GM18858 (cell line): ENCODE measurements around the gene CLK2.
"Not testable (repeated sequence)": the region's sequence is repeated elsewhere in the genome, so short reads cannot be mapped to it uniquely, and the experiment has no call there.

ENCODE experiments used
- ATAC-seq: cut with Tn5 transposase; IDR thresholded peaks from one replicate; pipeline ENCODE4 v1.9.1; 2021; ENCODE audit not compliant: unreplicated experiment

CLK2 gene

DNA sequence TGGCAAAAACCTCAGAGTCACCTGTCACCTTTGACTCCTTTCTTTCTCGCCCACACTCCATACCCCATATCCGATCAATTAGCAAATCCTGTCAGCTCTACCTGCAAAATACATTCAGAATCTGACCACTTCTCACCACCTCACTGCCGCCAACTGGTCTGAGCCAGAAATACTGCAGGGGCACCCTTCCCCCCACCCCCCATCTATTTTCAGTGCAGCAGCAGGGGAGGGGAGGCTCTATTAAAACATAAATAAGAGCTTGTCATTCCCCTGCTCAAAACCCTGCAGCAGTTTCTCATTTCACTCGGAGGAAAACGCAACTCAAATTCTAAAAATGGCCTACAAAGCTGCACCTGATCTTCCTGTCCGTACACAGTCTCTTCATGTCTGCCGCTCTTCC is 24.1 kb upstream of the CLK2 start:
- ATAC-seq = no peak

DNA sequence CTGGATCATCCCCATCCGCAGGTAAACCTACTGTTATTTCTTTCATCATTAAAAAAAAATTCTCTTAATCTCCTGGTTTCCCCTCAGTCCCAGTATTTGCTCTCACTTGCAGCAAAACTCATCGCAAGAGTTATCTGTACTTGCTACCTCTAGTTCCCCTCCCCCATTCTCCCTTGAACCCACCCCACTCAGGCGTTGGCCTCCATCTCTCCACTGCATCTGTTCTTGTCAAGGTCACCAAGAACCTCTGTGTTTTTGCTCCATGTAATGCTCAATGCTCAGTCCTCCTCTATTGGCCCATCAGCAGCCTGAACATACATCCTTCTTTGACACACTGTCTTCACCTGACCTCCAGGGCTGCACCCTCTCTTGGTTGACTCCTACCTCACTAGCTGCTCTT is 23.4 kb upstream of the CLK2 start:
- no peak for ATAC-seq

DNA sequence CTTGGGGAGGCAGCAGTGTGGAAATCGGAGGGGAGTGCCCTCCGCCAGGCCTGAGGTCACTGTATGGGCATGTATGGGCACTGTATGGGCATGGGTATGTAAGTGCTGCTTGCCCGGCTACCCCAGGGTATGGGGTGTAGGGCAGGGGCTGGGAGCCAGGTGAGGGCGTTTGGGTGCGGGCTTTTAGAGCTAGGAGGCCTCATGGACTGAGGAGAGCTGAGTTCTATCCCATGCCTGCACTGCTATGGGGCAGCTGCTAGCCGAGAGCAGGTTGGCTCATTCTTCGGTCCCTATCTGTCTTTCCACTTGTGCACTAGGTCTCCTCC is 22.6 kb upstream of the CLK2 start:
- ATAC-seq = no peak

- no peak for ATAC-seq
These were observed 22.1 kb upstream of the CLK2 start for GRCh38 chr1:155295183-155295941.

- ATAC-seq = no peak
These were observed 21.3 kb upstream of the CLK2 start for GRCh38 chr1:155294520-155295182.

DNA sequence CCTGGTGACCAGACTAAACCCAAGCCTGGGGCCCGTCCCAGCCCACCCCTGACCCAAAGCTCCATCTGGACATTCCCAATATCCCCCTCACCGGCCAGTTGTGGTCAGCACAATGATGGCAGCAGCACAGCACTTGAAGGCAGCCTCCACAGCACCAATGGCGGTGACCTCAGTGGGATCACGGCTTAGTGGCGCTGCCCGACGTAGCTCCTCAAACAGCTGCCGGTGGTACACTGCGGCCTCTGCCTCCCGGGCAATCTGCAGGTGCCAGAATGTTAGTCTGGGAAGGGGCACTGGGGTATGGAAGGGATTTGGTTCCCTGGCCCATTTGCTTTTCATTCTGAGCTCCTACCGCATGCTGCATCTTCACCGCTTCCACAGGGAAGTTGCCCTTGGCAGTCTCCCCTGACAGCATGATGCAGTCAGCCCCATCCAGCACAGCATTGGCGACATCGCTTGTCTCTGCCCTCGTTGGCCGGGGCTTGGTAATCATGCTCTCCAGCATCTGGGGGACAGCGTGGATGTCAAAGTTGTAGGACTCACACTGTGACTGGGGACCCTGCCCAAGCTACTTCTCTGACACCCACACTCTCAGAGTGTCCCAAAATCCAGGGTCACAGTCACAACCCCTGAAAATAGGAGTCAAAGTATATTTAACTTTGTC is 19.9 kb upstream of the CLK2 start:
- no peak for ATAC-seq

GRCh38 chr1:155291006-155291405 is 17.7 kb upstream of the CLK2 start:
- not testable (repeated sequence) for ATAC-seq

GRCh38 chr1:155287987-155288543 is 14.8 kb upstream of the CLK2 start:
- ATAC-seq = no peak

DNA sequence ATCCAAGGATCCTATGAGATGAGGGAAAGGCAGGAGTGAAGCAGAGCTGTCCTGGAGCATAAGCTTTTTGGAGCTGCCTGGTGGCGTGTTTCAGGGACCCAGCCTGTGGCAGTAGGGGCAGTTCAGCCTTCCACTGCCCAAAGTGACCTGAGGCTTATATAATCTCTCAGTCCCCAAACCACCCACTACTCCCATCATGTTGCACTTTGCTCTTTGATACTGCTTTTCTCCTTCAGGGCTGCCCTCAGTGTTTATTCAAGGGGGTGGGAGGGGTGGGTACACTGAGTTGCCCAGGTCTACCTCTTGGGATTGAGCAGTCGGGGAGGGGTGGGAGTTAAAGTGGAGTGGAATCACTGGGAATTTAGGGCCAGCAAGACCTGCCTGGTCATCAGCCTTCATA is 13.2 kb upstream of the CLK2 start:
- no peak for ATAC-seq

DNA sequence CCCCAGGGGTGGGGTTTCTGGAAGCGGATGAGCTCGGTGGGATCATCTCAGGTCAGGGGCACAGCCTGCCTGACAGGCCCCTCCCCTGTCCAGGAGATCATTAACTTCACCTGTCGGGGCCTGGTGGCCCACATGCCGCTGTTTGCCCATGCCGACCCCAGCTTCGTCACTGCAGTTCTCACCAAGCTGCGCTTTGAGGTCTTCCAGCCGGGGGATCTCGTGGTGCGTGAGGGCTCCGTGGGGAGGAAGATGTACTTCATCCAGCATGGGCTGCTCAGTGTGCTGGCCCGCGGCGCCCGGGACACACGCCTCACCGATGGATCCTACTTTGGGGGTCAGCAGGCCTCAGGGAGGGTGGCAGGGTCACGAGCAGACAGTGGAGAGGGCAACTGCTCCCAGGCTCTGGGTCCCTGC is 12.3 kb upstream of the CLK2 start:
- ATAC-seq = no peak

DNA sequence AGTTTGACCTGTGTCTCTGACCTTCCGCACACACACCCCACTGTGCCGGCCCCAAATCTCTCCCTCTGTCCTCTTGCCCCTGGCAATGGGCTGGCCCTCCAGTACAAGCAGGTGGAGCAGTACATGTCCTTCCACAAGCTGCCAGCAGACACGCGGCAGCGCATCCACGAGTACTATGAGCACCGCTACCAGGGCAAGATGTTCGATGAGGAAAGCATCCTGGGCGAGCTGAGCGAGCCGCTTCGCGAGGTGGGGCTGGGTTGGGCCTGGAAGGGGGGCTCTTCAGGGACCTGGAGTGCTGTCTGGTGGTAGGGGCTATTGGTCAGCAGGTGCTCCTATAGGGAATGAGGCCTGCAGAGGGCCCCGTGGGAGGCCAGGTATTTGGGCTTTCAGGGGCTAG is 11.8 kb upstream of the CLK2 start:
- ATAC-seq = no peak

DNA sequence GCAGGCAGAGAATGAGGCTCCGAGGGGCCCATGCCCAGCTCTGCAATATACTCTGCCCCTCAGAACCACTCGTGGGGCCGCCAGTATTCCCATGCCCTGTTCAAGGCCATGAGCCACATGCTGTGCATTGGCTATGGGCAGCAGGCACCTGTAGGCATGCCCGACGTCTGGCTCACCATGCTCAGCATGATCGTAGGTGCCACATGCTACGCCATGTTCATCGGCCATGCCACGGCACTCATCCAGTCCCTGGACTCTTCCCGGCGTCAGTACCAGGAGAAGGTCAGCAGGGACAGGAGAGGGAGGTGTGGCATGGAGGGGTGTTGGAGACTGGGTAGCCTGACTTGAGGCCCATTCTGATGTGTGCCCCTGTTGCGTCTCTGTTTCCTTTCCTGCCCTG is 11.2 kb upstream of the CLK2 start:
- ATAC-seq = no peak

DNA sequence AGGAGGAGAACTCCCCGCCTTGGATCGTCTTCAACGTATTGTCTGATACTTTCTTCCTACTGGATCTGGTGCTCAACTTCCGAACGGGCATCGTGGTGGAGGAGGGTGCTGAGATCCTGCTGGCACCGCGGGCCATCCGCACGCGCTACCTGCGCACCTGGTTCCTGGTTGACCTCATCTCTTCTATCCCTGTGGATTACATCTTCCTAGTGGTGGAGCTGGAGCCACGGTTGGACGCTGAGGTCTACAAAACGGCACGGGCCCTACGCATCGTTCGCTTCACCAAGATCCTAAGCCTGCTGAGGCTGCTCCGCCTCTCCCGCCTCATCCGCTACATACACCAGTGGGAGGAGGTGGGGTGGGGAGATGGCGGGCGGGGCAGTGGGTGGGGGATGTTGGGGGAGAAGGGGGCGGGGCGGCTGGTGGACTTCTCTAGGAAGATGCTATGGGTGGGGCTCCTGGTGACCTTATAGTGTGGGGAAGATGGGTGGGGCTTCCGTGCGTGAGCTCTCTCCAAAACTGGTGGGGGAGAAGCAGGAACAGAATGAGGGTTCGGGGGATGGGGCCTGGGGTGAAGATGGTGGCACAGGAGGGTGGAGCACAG is 9.3 kb upstream of the CLK2 start:
- ATAC-seq = no peak

GRCh38 chr1:155279268-155279667 is 6.0 kb upstream of the CLK2 start:
- no peak for ATAC-seq

- ATAC-seq = no peak
These were observed 5.4 kb upstream of the CLK2 start for GRCh38 chr1:155278689-155279160.

DNA sequence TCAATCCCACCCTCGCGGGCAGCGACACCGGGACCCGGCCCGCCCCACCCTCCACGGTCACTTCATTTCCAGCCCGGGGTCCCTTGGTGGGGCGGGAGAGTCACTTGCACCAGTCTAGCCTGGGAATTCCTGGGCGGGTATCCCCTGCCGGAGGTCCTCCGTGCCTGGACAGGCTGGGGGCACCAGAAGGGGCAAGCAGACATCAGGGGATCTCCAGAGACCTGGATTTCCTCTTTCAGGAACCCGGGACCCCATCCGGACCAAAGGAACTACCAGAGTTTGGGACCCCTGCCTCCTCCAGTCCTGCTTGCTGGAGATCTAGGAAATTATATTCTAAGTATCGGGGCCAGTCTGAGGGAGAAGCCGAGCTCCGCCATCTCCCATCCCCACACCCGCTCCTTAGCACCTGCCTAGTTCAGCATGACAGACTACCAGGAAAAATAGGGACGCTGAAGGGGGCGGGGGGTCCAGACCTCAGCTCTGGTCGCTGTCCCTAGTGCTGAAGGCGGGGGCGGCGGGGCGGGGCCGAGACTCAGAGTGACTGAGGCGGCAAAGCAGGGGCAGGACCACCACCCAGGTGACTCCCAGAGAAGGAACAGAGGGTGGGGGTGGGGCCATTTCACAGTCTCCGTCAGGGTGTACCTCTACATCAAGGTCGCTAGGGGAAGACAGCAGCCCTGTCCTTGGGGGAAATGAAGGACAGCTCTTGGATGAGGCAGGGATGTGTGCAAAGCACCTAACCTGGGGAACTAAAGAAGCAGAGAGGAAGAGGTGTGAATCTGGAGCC is 4.8 kb upstream of the CLK2 start:
- no peak for ATAC-seq

GRCh38 chr1:155277070-155277901 is 4.0 kb upstream of the CLK2 start, which contains the start of gene HCN3:
TSS of gene HCN3 (plus strand) at chr1:155277463. CDS start at chr1:155277591, 128 bp downstream.
- peak; percentile 44 for ATAC-seq

GRCh38 chr1:155272466-155273342 is 600 bp downstream of the CLK2 start:
- ATAC-seq = no peak

- ATAC-seq = no peak
These were observed 3.9 kb downstream of the CLK2 start for GRCh38 chr1:155269381-155269780.
